ENCODE data around the gene MT1H.

Gene MT1H

GRCh38 chr16:56709443-56710040, 39.9 kb downstream of the MT1H start:
- TF ChIP-seq ZNF692 (tag by site-specific recombination; IDR thresholded peaks at IDR 0.05), result 0 out of 2 replicates have a peak, but pooled peaks have one; percentile 35
- no peak for TF ChIP-seq ZNF214 (tag by site-specific recombination; IDR thresholded peaks at IDR 0.05; ENCODE audit: borderline replicate concordance)
- Histone ChIP-seq H3K4me1 (ENCODE audit: control insufficient read depth, insufficient read depth, low read length) (no peaks in the 10 kb centered on the region), H3K27ac (ENCODE audit: extremely low read depth, low read depth, low read length) (no peak overlapping the region), H3K9me3 (ENCODE audit: control insufficient read depth, insufficient read depth, low read depth, low read length) (no peaks in the 10 kb centered on the region), H3K4me3 (ENCODE audit: low read depth, low read length) (no peak overlapping the region), H3K36me3 (ENCODE audit: control insufficient read depth in 2 of 2, insufficient read depth in 1 of 2, low read length in 2 of 2) (no peaks in the 10 kb centered on the region)
- ChIA-PET POLR2A (no interaction called here), CTCF (interaction anchor here (0.6 kb wide), 2 partner anchors 10 to 346 kb away, joined by 3 read pairs; no protein-coding TSS in a partner anchor)

GRCh38 chr16:56710181-56710737, 40.6 kb downstream of the MT1H start:
- CTCF ChIA-PET, result interaction anchor here (0.6 to 1.4 kb wide), 2 partner anchors 9 kb away, joined by 3 to 6 read pairs; no protein-coding TSS in a partner anchor
- no peaks in the 10 kb centered on the region for H3K4me1 ChIP-seq (ENCODE audit: control insufficient read depth, insufficient read depth, low read length)
- TF ChIP-seq ZNF26 (tag by site-specific recombination; IDR thresholded peaks at IDR 0.05) (no peak), SP7 (tag by site-specific recombination; IDR thresholded peaks at IDR 0.05) (no peak), ZBTB6 (tag by site-specific recombination; IDR thresholded peaks at IDR 0.05) (no peak), ZNF449 (tag by site-specific recombination; IDR thresholded peaks at IDR 0.05) (no peak), ZBTB49 (tag by site-specific recombination; IDR thresholded peaks at IDR 0.05; ENCODE audit: low read depth) (no peak), ZFP37 (tag by site-specific recombination; IDR thresholded peaks at IDR 0.05) (no peak), ZNF157 (tag by site-specific recombination; IDR thresholded peaks at IDR 0.05) (no peak), GLIS1 (tag by site-specific recombination; IDR thresholded peaks at IDR 0.05) (no peak), KLF10 (tag by site-specific recombination; IDR thresholded peaks at IDR 0.05) (no peak), ZNF175 (tag by site-specific recombination; IDR thresholded peaks at IDR 0.05) (no peak), ZNF626 (tag by site-specific recombination; IDR thresholded peaks at IDR 0.05) (no peak), ZNF701 (tag by site-specific recombination; IDR thresholded peaks at IDR 0.05) (no peak)
- no peak overlapping the region for H3K27ac ChIP-seq (ENCODE audit: extremely low read depth, low read depth, low read length)
- no peaks in the 10 kb centered on the region for H3K36me3 ChIP-seq (ENCODE audit: control insufficient read depth in 2 of 2, insufficient read depth in 1 of 2, low read length in 2 of 2)
- no peak overlapping the region for H3K4me3 ChIP-seq (ENCODE audit: low read depth, low read length)
- no peaks in the 10 kb centered on the region for H3K9me3 ChIP-seq (ENCODE audit: control insufficient read depth, insufficient read depth, low read depth, low read length)
- POLR2A ChIA-PET, result no interaction called here
